Tibial artery (tissue), 4 donors: ENCODE measurements around the gene PHC3.

ENCODE experiments used
- DNase-seq, 2 donors: peaks; one replicate each; pipeline ENCODE4 v3.0.0-alpha.2; 2019
- H3K27ac ChIP-seq, 2 donors: fragments of 200-600 bp; sonication (generic) in 1 of 2; 1 replicate in 1 of 2; 2 replicates in 1 of 2; pipeline ENCODE4 v1.5.1; 2018 to 2019; ENCODE audit warnings: mild to moderate bottlenecking in 1 of 2
- H3K27me3 ChIP-seq, 2 donors: fragments of 200-600 bp; sonication (generic) in 1 of 2; one replicate each; pipeline versions ENCODE4 v1.5.1 to v1.6.0; 2016 to 2019
- H3K36me3 ChIP-seq, 3 donors: fragments of 200-600 bp; sonication (generic) in 2 of 3; one replicate each; pipeline ENCODE4 v1.5.1; 2016 to 2019; ENCODE audit warnings: mild to moderate bottlenecking in 2 of 3
- H3K4me1 ChIP-seq, 4 donors: fragments of 200-600 bp; sonication (generic) in 2 of 4; 1 replicate in 3 of 4; 2 replicates in 1 of 4; pipeline ENCODE4 v1.5.1; 2016 to 2019
- H3K4me3 ChIP-seq, 2 donors: fragments of 200-600 bp; sonication (generic) in 1 of 2; 1 replicate in 1 of 2; 2 replicates in 1 of 2; pipeline ENCODE4 v1.5.1; 2018 to 2019; ENCODE audit warnings: mild to moderate bottlenecking in 2 of 2
- H3K9me3 ChIP-seq, 3 donors: fragments of 200-600 bp; sonication (generic) in 1 of 3; one replicate each; pipeline ENCODE4 v1.5.1; 2016 to 2019
- intact Hi-C: fragments of 100-400 bp; cut with DNase I; formaldehyde crosslinking; loops from one replicate; pipeline ENCODE4 v1.15.0; 2023; ENCODE audit warnings: low total_unique reads
- TF ChIP-seq, protein P1 (sequence below), 2 experiments: fragments of 200-600 bp in 1 of 2; fragments of 450-650 bp in 1 of 2; IDR thresholded peaks; one replicate each; pipeline ENCODE4 v1.5.1; 2017 to 2019; ENCODE audit warnings: antibody characterized with exemption in 2 of 2, mild to moderate bottlenecking in 1 of 2, moderate library complexity in 1 of 2

PHC3 gene

DNA sequence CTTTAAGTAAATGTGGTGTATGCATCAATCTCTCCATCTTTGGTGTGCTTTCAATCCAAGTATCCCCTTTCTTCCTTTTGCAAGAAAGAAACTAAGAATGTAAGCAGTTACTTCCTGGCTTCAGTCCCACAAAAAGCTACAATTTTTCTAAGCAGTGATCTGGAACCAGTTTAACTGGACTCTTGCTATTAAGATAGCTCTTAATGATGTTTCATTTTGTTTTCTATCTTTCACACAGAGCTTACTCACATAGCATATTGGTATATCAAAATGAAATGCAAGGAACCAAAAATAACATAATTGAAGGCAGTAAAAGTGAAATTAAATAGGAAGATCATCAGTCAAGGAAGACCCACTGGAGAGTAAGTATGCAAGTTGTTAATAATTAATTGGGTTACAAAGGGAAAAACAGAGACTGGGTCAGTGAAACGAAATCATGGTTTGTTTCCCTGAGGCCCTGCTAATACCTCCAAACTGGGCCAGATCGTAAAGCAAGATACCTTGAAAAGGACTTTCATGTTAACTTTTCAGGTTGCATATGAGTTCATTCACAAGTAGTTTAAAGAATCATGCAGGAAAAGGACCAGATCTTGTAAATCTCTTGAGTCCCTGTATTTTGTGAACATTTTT lies 101.9 kb downstream of the PHC3 start:
- no peak for DNase-seq
- H3K27me3 ChIP-seq, result no peaks in the 10 kb centered on the region
- peaks cover 2 to 23% (median 22%) of the 10 kb centered on the region in 3 donors for H3K36me3 ChIP-seq
- no peak overlapping the region for H3K27ac ChIP-seq
- H3K9me3 ChIP-seq, result no peaks in the 10 kb centered on the region
- intact Hi-C loops, result no loop called here
- TF ChIP-seq, protein P1, sequence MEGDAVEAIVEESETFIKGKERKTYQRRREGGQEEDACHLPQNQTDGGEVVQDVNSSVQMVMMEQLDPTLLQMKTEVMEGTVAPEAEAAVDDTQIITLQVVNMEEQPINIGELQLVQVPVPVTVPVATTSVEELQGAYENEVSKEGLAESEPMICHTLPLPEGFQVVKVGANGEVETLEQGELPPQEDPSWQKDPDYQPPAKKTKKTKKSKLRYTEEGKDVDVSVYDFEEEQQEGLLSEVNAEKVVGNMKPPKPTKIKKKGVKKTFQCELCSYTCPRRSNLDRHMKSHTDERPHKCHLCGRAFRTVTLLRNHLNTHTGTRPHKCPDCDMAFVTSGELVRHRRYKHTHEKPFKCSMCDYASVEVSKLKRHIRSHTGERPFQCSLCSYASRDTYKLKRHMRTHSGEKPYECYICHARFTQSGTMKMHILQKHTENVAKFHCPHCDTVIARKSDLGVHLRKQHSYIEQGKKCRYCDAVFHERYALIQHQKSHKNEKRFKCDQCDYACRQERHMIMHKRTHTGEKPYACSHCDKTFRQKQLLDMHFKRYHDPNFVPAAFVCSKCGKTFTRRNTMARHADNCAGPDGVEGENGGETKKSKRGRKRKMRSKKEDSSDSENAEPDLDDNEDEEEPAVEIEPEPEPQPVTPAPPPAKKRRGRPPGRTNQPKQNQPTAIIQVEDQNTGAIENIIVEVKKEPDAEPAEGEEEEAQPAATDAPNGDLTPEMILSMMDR (IDR thresholded peaks at IDR 0.05), result no peak
- no peaks in the 10 kb centered on the region for H3K4me1 ChIP-seq
- H3K4me3 ChIP-seq, result no peak overlapping the region

DNA sequence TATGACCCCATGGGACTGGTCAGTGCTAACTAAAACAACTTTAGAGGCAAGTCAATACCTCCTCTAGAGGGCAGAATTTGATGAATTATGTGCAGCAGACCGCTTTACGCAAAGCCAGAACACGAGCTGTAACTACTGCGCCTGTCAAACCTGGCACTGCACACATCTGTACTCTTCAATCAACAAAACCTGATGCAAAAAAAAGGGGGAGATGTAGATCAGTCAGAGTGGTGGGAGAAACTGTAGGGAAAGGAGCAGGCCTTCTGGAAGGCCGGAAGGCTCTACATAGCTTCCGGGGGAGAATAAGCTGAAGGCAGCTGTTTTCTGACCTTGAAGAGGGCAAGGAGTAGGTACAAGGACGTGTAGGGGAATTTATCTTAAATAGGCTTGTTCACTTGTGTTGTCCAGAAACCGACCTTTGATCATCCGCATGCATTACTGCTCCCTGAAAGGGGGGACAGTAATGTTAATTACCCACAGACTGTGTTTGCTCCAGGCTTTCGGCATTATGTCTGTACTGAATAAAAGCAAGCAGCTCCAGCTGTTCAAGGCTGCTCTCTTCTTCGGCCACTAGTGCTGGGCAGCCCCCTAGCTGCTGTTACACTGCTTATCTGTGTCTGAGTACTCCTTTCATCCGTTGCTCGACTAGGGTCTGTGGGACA lies 102.8 kb downstream of the PHC3 start:
- Histone ChIP-seq H3K27ac (no peak overlapping the region), H3K36me3 (peaks cover 0 to 14% (median 14%) of the 10 kb centered on the region in 3 donors), H3K27me3 (no peaks in the 10 kb centered on the region), H3K9me3 (no peaks in the 10 kb centered on the region), H3K4me3 (no peak overlapping the region), H3K4me1 (no peaks in the 10 kb centered on the region)
- intact Hi-C loops, result no loop called here
- no peak for DNase-seq
- TF ChIP-seq, protein P1 (IDR thresholded peaks at IDR 0.05), result no peak

DNA sequence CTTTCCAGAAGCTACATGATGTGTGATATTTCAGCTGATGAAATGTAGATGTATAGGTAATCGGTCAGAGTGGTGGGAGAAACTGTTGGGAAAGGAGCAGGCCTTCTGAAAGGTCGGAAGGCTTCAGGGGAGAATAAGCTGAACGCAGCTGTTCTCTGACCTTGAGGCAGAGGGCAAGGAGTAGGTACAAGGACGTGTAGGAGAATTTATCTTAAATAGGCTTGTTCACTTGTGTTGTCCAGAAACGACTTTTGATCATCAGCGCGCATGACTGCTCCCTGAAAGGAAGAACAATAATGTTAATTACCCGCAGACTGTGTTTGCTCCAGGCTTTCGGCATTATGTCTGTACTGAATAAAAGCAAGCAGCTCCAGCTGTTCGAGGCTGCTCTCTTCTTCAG lies 104.2 kb downstream of the PHC3 start:
- no peaks in the 10 kb centered on the region for H3K4me1 ChIP-seq
- no peak overlapping the region for H3K4me3 ChIP-seq
- TF ChIP-seq, protein P1 (IDR thresholded peaks at IDR 0.05), result no peak
- H3K27me3 ChIP-seq, result no peaks in the 10 kb centered on the region
- H3K27ac ChIP-seq, result no peak overlapping the region
- no peaks in the 10 kb centered on the region for H3K9me3 ChIP-seq
- intact Hi-C loops, result no loop called here
- DNase-seq, result no peak
- peaks cover 0 to 10% (median 9%) of the 10 kb centered on the region in 3 donors for H3K36me3 ChIP-seq

- TF ChIP-seq, protein P1 (IDR thresholded peaks at IDR 0.05), result no peak
- H3K9me3 ChIP-seq, result no peaks in the 10 kb centered on the region
- no peak overlapping the region for H3K27ac ChIP-seq
- no peaks in the 10 kb centered on the region for H3K27me3 ChIP-seq
- DNase-seq, result no peak
- peaks cover 0 to 8% (median 7%) of the 10 kb centered on the region in 3 donors for H3K36me3 ChIP-seq
- H3K4me1 ChIP-seq, result no peaks in the 10 kb centered on the region
- intact Hi-C loops, result no loop called here
- H3K4me3 ChIP-seq, result no peak overlapping the region
Observed at GRCh38 chr3:170076715-170077238, 104.8 kb downstream of the PHC3 start.

- Histone ChIP-seq H3K4me3 (no peak overlapping the region), H3K9me3 (peaks cover 0 to 4% (median 0%) of the 10 kb centered on the region in 3 donors), H3K4me1 (no peaks in the 10 kb centered on the region), H3K27ac (no peak overlapping the region), H3K27me3 (no peaks in the 10 kb centered on the region), H3K36me3 (peaks cover 0 to 8% (median 7%) of the 10 kb centered on the region in 3 donors)
- DNase-seq, result no peak
- TF ChIP-seq, protein P1 (IDR thresholded peaks at IDR 0.05), result no peak
- intact Hi-C loops, result no loop called here
Observed at GRCh38 chr3:170075441-170076091, 106.0 kb downstream of the PHC3 start.
